Smooth muscle cell of the brain vasculature (primary cell): ENCODE measurements around the gene GJB2.
"Not testable (repeated sequence)": the region's sequence is repeated elsewhere in the genome, so short reads cannot be mapped to it uniquely, and the experiment has no call there.

Source experiments
- DNase-seq: peaks from one replicate; pipeline ENCODE4 v3.0.0-alpha.2; 2012; ENCODE audit warnings: low read depth, low spot score

The GJB2 gene

GRCh38 chr13:20165417-20166257 lies 27.1 kb downstream of the GJB2 start:
- no peak for DNase-seq

GRCh38 chr13:20161951-20162300 lies 30.8 kb downstream of the GJB2 start:
- no peak for DNase-seq

GRCh38 chr13:20161275-20161950 lies 31.3 kb downstream of the GJB2 start:
- DNase-seq = no peak

- DNase-seq = no peak
Measured at GRCh38 chr13:20160306-20161274, 32.1 kb downstream of the GJB2 start, which contains the start of gene GJA3. Gene GJA3, minus strand, starts transcription at chr13:20161052. Its CDS starts 17,764 bp downstream, at chr13:20143288.

- DNase-seq = no peak
Measured at GRCh38 chr13:20159646-20160305, 33.0 kb downstream of the GJB2 start.

GRCh38 chr13:20157151-20157796 lies 35.5 kb downstream of the GJB2 start:
- DNase-seq = no peak

- no peak for DNase-seq
Measured at GRCh38 chr13:20156702-20157101, 36.0 kb downstream of the GJB2 start.

- DNase-seq = not testable (repeated sequence)
Measured at GRCh38 chr13:20153290-20153689, 39.4 kb downstream of the GJB2 start.

GRCh38 chr13:20151612-20152011 lies 41.1 kb downstream of the GJB2 start:
- DNase-seq = no peak

GRCh38 chr13:20151016-20151415 lies 41.7 kb downstream of the GJB2 start:
- DNase-seq = no peak

GRCh38 chr13:20150561-20150960 lies 42.2 kb downstream of the GJB2 start:
- DNase-seq = no peak

- DNase-seq = no peak
Measured at GRCh38 chr13:20149762-20150161, 43.0 kb downstream of the GJB2 start.

GRCh38 chr13:20148501-20149183 lies 44.1 kb downstream of the GJB2 start:
- DNase-seq = no peak

GRCh38 chr13:20146381-20146780 lies 46.4 kb downstream of the GJB2 start:
- no peak for DNase-seq

- DNase-seq = no peak
Measured at GRCh38 chr13:20145521-20145920, 47.2 kb downstream of the GJB2 start.

GRCh38 chr13:20144141-20144850 lies 48.4 kb downstream of the GJB2 start:
- DNase-seq = no peak

GRCh38 chr13:20142927-20143480 lies 49.7 kb downstream of the GJB2 start:
- no peak for DNase-seq

GRCh38 chr13:20142023-20142926 lies 50.5 kb downstream of the GJB2 start:
- DNase-seq = no peak
